ENCODE measurements around the gene GNB1L.

GNB1L gene

DNA sequence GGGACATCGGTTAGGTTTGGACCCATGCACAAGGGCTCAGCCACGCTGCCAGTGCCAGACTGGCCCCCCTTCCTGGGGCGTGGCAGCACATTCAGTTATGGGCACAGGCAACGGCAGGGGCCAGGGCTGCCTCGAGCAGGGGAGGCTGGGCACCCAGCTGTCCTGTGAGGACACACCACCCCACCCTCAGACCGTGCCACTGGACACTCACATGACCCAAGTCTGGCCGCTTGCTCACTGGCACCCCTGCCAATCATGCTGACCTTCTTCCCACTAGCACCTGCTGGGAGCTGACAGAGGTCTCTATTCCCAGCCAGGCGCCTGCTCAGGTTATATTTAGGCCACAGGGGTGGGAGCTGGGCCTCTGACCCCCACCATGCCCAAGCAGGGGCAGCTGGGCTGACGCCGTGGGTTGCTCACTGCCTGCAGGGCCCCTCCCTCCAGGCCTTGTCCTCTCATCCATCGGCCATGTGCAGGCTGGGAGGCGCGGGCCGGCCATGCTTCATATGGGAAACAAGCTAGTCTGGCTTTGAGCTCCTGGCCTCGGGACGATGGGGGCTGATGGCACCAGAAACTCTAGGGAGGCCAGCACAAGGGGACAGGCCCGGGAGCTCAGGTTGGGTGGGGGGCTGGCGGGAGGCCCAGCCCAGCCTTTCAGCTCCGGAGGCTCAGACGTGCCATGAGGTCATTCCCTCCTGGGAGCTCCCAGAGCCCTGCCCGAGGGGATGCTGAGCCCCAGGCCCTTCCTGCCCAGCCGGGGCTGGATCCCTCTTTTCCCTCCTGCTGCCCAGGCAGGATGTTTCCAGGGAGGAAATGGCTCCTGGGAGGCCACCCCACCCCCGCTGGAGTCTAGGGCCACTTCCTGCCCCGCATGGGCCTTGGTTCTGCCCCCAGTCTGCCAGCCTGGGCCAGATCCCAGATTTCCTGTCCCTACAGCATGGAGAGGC, 109.2 kb downstream of the GNB1L start:
- no peak for DNase-seq

- DNase-seq, result no peak
These were observed 110.2 kb downstream of the GNB1L start for GRCh38 chr22:19744350-19745006.

- no peak for DNase-seq
These were observed 111.0 kb downstream of the GNB1L start for GRCh38 chr22:19743651-19744050.

GRCh38 chr22:19743081-19743480, 111.6 kb downstream of the GNB1L start:
- no peak for DNase-seq

GRCh38 chr22:19742160-19743066, 112.3 kb downstream of the GNB1L start:
- no peak for DNase-seq

DNA sequence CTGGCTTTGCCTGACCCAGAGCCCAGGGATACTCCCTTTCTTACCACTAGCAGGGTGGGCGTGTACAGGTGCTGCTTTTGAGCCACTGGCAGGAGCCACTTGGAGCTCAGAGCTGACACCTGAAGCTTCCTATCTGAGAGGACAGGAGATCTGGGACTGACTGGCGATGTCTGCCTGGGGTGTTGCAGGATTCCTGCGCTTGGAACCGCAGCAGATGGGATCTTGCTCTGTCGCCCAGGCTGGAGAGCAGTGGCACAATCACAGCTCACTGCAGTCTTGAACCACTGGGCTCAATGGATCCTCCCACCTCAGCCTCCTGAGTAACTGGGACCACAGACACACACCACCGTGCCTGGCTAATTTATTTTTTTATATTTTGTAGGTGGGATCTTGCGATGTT, 113.6 kb downstream of the GNB1L start:
- DNase-seq, result no peak

GRCh38 chr22:19740586-19740985, 114.1 kb downstream of the GNB1L start:
- DNase-seq, result no peak

GRCh38 chr22:19739911-19740449, 114.7 kb downstream of the GNB1L start:
- DNase-seq, result no peak

DNA sequence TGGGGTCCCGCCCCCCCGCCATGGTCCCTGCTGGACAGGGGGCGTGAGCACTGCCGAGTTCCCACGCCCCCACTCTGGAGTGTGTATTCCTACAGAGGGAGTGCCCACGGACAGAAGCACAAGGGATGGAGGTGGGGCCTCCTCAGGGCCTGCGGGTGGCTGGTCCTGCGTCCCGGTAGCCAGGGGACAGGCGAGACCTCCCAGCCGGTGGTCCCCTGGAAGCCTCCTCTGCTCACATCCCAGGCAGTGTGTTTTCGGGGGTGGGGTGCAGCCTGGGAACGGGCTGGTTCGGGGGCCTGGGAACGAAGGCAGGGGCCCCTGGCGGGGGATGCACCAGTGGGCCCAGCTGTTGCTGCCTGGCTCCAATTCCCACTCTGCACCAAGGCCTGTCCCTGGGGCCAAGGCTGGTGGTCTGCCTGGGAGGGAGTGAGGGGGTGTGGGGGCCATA, 115.2 kb downstream of the GNB1L start:
- DNase-seq, result no peak

DNA sequence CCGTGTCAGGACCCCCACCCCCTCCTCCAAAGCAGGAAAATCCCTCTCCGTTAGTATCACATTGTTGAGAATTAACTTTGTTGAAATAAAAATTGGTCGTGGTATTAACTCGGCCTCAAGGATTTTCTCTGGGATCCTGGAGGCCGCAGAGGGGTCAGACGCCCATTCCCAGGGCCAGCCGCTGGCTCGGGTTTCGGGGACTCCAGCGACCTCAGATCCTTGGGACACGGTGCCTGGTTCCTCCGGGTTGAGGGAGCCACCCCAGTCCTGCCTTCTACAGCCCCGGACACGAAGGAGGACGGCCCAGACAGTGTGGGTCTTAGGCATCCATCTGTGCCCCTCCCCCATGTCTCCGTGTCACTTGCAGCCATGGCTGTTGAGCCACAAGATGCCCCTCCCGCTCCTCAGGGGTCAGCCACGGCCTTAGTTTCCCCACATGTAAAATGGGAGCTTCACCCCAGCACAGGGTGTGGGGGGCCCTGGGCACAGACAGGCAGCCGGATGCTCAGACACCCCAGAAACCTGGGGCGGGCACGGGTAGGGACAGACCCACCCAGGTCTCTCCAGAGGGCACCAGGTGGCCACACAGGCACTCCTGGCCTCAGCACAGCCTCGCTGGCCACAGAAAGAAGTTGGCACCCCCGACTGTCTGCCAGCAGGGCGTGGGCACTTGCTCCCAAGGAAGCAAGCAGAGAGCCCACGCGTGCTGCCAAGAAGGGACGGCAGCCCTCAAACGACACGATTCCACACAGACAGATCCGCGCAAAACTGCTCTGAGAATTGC, 115.8 kb downstream of the GNB1L start:
- DNase-seq, result no peak

DNA sequence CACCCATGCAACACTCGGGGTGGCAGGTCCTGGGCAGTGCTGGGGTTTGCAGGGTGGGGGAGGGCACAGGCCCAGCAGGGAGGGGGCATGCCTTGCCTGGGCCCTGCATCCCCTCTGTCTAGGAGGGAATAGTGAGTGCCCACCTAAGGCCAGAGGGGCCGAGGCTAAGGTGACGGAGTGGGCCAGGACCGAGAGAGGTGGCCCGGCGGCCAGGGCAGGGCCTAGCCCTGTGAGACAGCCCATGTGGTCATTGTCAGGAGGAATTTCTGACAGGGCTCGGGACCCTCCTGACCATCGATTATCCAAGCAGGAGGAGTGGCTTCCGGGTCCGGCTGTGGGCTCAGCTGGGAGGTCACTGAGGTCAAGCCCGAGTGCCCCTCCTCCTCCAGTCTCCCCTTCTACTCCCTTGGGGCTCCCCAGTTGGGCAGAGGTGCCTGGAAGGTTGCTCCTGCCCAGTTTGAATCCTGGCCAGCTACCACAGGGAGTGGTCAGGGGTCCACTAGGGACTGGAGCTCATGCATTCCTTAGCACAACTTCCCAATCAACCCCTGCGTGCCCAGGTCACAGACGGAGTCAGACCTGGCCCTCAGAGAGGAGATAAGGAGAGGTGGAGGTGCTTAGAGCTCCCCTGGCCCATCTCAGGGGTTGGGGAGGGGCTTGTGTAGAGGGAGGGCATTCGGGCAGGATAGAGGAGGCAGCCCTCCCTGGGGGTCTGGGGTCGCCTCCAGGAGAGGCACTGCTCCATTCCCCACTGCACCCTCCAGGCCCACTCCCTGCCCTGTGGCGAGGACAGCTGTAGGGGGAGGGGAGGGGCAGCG, 116.6 kb downstream of the GNB1L start:
- DNase-seq, result no peak

DNA sequence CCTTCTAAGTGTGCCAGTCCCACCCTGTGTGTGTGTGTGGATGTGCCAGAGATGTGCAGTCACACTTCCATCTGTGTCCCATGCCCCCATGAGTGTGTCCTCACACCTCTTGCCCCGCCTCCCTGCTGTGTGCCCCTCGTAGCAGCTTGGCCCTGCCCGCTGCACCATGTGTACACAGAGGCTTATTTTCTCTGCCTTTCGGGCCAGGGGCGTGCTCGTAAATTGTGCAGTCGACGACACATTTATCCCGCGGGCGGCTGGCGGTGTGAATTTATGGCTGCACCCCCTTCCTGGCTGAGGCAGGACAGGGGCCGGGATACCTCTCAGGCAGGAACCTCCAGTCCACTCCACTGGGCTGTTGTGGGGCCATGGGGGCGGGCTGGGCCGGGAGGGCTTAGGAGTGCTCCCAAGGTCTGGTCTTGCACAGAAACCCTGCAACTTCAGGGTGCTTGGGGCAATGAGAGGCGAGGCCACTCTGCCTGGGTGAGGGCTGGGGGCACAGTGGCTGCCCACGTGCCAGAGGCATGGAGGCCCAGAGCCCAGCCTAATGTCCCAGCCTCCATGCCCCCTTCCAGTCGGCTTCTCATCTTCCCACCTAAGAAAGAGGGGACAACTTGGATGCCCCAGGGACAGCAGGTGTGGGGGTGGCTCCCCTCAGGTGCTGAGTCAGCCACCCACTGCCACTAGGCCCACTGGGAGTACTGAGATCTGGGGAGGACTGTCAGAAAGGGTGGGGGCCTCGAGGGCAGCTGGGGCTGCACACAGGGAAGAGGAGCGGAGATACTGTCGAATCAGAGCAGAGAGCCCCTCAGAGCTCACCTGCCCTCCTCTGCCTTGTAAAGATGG, 118.8 kb downstream of the GNB1L start:
- no peak for DNase-seq

- DNase-seq, result no peak
These were observed 119.8 kb downstream of the GNB1L start for GRCh38 chr22:19734837-19735382.

DNA sequence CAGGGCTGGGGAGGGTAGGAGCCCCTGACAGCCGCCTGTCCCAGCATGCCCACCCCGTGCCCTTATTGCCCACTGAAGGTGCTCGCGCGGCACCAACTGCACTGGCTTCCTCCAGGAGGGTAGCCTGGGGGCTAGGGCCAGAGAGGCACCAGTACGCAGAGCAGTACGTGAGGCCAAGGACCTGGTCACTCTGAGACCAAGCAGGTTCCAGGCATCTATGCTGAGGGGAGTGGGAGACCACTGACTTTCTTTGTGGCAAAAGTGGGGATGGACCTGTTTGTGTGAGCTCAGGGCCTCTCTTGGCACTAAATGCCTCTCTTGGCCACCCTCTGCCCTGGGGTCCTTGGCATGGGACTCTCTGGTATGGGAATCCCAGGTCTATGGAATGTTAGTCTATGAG, 120.5 kb downstream of the GNB1L start:
- DNase-seq, result no peak

DNA sequence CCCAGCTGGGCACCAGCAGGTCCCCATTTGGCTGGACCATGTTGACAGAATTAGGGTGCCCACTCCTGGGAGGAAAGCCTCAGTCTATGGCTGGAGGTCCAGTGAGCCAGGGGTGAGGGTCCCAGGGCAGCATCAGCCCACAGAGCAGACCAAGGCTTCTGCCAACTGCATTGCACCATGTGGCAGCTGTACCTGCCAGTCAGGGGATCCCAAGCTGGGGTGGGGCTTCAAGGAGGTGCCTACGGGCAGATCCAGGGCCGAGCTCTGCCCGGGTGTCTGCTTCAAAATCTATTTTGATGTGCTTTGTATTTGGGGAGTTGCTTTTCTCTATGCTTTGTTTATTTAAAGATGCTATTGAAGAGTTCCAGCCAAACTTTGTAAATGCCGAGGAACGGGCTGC, 120.9 kb downstream of the GNB1L start:
- DNase-seq, result no peak

Data from NCI-H526 treated with DMSO at 0.1 percent for 48 hours (cell line).